ENCODE results near the gene FBXL15.

Gene FBXL15

DNA sequence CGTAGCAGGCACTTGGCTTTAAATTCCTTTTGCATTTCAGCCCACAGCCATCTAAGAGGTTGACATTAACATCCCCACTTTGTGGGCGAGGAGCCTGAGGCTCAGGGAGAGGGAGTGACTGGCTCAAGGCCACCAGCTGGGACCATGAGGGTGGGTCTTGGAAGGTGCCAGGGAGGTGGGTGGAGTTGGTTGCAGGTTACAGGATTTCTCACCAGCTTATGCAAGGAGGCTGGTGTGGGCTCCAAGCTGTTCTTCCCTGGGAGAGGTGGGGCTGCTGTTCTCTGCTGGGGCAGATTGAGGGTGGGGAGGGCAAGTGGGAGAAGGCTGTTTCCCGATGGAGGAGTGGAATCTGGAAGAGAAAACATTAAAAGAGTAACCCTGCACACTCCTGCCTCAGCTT lies 44.8 kb downstream of the FBXL15 start:
- Histone ChIP-seq H3K27me3 (ENCODE audit: insufficient read depth, low read length) (no peaks in the 10 kb centered on the region), H3K79me1 (ENCODE audit: low read length) (peaks cover 6% of the 10 kb centered on the region), H2BK12ac (ENCODE audit: low read length) (no peak overlapping the region), H3K4me2 (ENCODE audit: low read length) (no peak overlapping the region), H3K4me3 (ENCODE audit: low read depth, low read length) (no peak overlapping the region), H3K79me2 (ENCODE audit: control insufficient read depth, insufficient read depth, low read length, poor library complexity) (peaks cover 3% of the 10 kb centered on the region), H3K9ac (ENCODE audit: low read length) (no peak overlapping the region), H3K27ac (ENCODE audit: low read depth, low read length) (no peak overlapping the region), H2BK5ac (ENCODE audit: low read depth, low read length, poor library complexity) (no peak overlapping the region), H3K36me3 (ENCODE audit: control insufficient read depth in 1 of 2, insufficient read depth in 2 of 2, low read length in 2 of 2) (peaks cover 2 to 4% of the 10 kb centered on the region in 2 experiments), H2AK5ac (ENCODE audit: low read length) (no peak overlapping the region), H2AFZ (ENCODE audit: insufficient read depth, low read length, poor library complexity) (no peak overlapping the region), H4K8ac (ENCODE audit: low read depth, low read length) (no peak overlapping the region), H3K4ac (ENCODE audit: low read depth, low read length) (no peak overlapping the region), H2BK120ac (ENCODE audit: insufficient read depth, low read length, poor library complexity) (no peak overlapping the region), H4K12ac (ENCODE audit: low read depth, low read length) (no peak overlapping the region), H3K4me1 (ENCODE audit: control insufficient read depth in 1 of 2, insufficient read depth in 2 of 2, low read length in 2 of 2) (peaks cover 11 to 19% of the 10 kb centered on the region in 2 experiments), H3K18ac (ENCODE audit: low read length) (no peak overlapping the region), H3K23ac (ENCODE audit: low read length) (no peak overlapping the region), H3K9me3 (ENCODE audit: insufficient read depth, low read depth, low read length) (peaks cover 1% of the 10 kb centered on the region), H3K14ac (ENCODE audit: low read length) (no peak overlapping the region), H4K91ac (ENCODE audit: low read depth, low read length) (no peak overlapping the region)
- no peak for DNase-seq
- no CpG with 5 or more reads among the region's 3 CpGs for WGBS (ENCODE audit: extremely low coverage, insufficient coverage, insufficient read length)

DNA sequence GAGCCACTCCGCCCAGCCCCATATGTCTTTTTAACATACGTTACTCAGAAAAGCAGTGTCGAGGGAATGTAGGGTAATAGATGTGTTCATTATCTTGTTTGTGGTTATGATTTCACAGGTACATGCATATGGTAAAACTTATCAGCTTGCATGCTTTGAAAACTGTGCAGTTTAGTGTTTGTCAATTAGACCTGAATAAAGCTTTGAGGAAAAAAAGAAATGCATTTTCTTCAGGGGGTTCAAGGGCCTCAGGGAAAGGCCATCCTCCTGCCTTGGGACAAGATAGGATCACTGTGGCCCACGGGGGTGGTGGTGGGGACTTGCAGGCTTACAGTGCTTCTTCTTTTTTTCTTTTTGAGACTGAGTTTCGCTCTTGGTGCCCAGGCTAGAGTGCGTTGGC lies 46.7 kb downstream of the FBXL15 start:
- Histone ChIP-seq H2BK12ac (ENCODE audit: low read length) (no peak overlapping the region), H3K4me3 (ENCODE audit: low read depth, low read length) (no peak overlapping the region), H3K4me1 (ENCODE audit: control insufficient read depth in 1 of 2, insufficient read depth in 2 of 2, low read length in 2 of 2) (peaks cover 0 to 5% of the 10 kb centered on the region in 2 experiments), H3K36me3 (ENCODE audit: control insufficient read depth in 1 of 2, insufficient read depth in 2 of 2, low read length in 2 of 2) (peaks cover 2 to 7% of the 10 kb centered on the region in 2 experiments), H4K12ac (ENCODE audit: low read depth, low read length) (no peak overlapping the region), H3K18ac (ENCODE audit: low read length) (no peak overlapping the region), H4K91ac (ENCODE audit: low read depth, low read length) (no peak overlapping the region), H3K79me2 (ENCODE audit: control insufficient read depth, insufficient read depth, low read length, poor library complexity) (no peaks in the 10 kb centered on the region), H2BK5ac (ENCODE audit: low read depth, low read length, poor library complexity) (no peak overlapping the region), H3K23ac (ENCODE audit: low read length) (no peak overlapping the region), H3K27ac (ENCODE audit: low read depth, low read length) (no peak overlapping the region), H3K9ac (ENCODE audit: low read length) (no peak overlapping the region), H3K79me1 (ENCODE audit: low read length) (no peaks in the 10 kb centered on the region), H2BK120ac (ENCODE audit: insufficient read depth, low read length, poor library complexity) (no peak overlapping the region), H2AFZ (ENCODE audit: insufficient read depth, low read length, poor library complexity) (no peak overlapping the region), H4K8ac (ENCODE audit: low read depth, low read length) (no peak overlapping the region), H3K4ac (ENCODE audit: low read depth, low read length) (no peak overlapping the region), H3K27me3 (ENCODE audit: insufficient read depth, low read length) (no peaks in the 10 kb centered on the region), H3K4me2 (ENCODE audit: low read length) (no peak overlapping the region), H2AK5ac (ENCODE audit: low read length) (no peak overlapping the region), H3K9me3 (ENCODE audit: insufficient read depth, low read depth, low read length) (no peaks in the 10 kb centered on the region), H3K14ac (ENCODE audit: low read length) (no peak overlapping the region)
- no peak for DNase-seq
- WGBS (ENCODE audit: extremely low coverage, insufficient coverage, insufficient read length), result no CpG with 5 or more reads among the region's 6 CpGs

GRCh38 chr10:102467971-102468438 lies 47.4 kb downstream of the FBXL15 start:
- H3K79me1 ChIP-seq (ENCODE audit: low read length), result no peaks in the 10 kb centered on the region
- H3K4me2 ChIP-seq (ENCODE audit: low read length), result no peak overlapping the region
- H4K8ac ChIP-seq (ENCODE audit: low read depth, low read length), result no peak overlapping the region
- H3K18ac ChIP-seq (ENCODE audit: low read length), result no peak overlapping the region
- WGBS (ENCODE audit: extremely low coverage, insufficient coverage, insufficient read length), result no CpG with 5 or more reads among the region's 6 CpGs
- no peak overlapping the region for H3K23ac ChIP-seq (ENCODE audit: low read length)
- no peak overlapping the region for H3K4ac ChIP-seq (ENCODE audit: low read depth, low read length)
- H2AK5ac ChIP-seq (ENCODE audit: low read length), result no peak overlapping the region
- H3K4me3 ChIP-seq (ENCODE audit: low read depth, low read length), result no peak overlapping the region
- no peak for DNase-seq
- no peak overlapping the region for H4K12ac ChIP-seq (ENCODE audit: low read depth, low read length)
- H3K36me3 ChIP-seq (ENCODE audit: control insufficient read depth in 1 of 2, insufficient read depth in 2 of 2, low read length in 2 of 2), result peaks cover 2 to 7% of the 10 kb centered on the region in 2 experiments
- no peaks in the 10 kb centered on the region for H3K9me3 ChIP-seq (ENCODE audit: insufficient read depth, low read depth, low read length)
- H3K27me3 ChIP-seq (ENCODE audit: insufficient read depth, low read length), result no peaks in the 10 kb centered on the region
- no peak overlapping the region for H2BK120ac ChIP-seq (ENCODE audit: insufficient read depth, low read length, poor library complexity)
- H3K14ac ChIP-seq (ENCODE audit: low read length), result no peak overlapping the region
- no peaks in the 10 kb centered on the region for H3K79me2 ChIP-seq (ENCODE audit: control insufficient read depth, insufficient read depth, low read length, poor library complexity)
- no peak overlapping the region for H3K27ac ChIP-seq (ENCODE audit: low read depth, low read length)
- H2AFZ ChIP-seq (ENCODE audit: insufficient read depth, low read length, poor library complexity), result no peak overlapping the region
- H3K4me1 ChIP-seq (ENCODE audit: control insufficient read depth in 1 of 2, insufficient read depth in 2 of 2, low read length in 2 of 2), result peaks cover 0 to 5% of the 10 kb centered on the region in 2 experiments
- H4K91ac ChIP-seq (ENCODE audit: low read depth, low read length), result no peak overlapping the region
- no peak overlapping the region for H2BK12ac ChIP-seq (ENCODE audit: low read length)
- no peak overlapping the region for H3K9ac ChIP-seq (ENCODE audit: low read length)
- H2BK5ac ChIP-seq (ENCODE audit: low read depth, low read length, poor library complexity), result no peak overlapping the region

DNA sequence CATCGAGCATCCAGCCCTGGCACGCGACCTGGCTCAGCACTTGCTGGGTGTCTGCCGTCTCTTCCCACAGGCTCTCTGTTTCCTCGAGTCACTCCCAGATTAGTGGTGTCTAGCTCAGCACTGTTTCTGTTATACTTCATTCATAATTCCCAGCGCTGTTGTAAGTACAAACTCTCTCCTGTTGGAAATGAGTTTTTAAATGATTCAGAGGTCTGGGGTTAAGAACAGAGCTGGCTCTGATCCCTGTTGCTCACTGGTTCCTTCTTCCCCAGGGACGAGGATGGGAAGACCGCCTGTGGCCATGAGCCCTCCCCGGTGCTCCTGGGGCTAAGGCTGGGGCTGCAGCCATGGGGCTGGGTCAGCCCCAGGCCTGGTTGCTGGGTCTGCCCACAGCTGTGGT lies 48.0 kb downstream of the FBXL15 start:
- no peak overlapping the region for H3K9ac ChIP-seq (ENCODE audit: low read length)
- DNase-seq, result no peak
- WGBS (ENCODE audit: extremely low coverage, insufficient coverage, insufficient read length), result no CpG with 5 or more reads among the region's 9 CpGs

More for the DNA sequence above, 48.0 kb downstream of the FBXL15 start:
- H3K14ac ChIP-seq (ENCODE audit: low read length), result no peak overlapping the region
- no peaks in the 10 kb centered on the region for H3K79me2 ChIP-seq (ENCODE audit: control insufficient read depth, insufficient read depth, low read length, poor library complexity)
- no peak overlapping the region for H2BK12ac ChIP-seq (ENCODE audit: low read length)
- no peak overlapping the region for H3K4me3 ChIP-seq (ENCODE audit: low read depth, low read length)
- no peak overlapping the region for H3K23ac ChIP-seq (ENCODE audit: low read length)
- H4K12ac ChIP-seq (ENCODE audit: low read depth, low read length), result no peak overlapping the region
- no peak overlapping the region for H3K27ac ChIP-seq (ENCODE audit: low read depth, low read length)
- no peak overlapping the region for H3K4me2 ChIP-seq (ENCODE audit: low read length)
- H4K8ac ChIP-seq (ENCODE audit: low read depth, low read length), result no peak overlapping the region
- no peak overlapping the region for H4K91ac ChIP-seq (ENCODE audit: low read depth, low read length)
- no peaks in the 10 kb centered on the region for H3K9me3 ChIP-seq (ENCODE audit: insufficient read depth, low read depth, low read length)
- no peak overlapping the region for H2AK5ac ChIP-seq (ENCODE audit: low read length)
- no peak overlapping the region for H2BK120ac ChIP-seq (ENCODE audit: insufficient read depth, low read length, poor library complexity)
- no peak overlapping the region for H3K18ac ChIP-seq (ENCODE audit: low read length)
- no peak overlapping the region for H2AFZ ChIP-seq (ENCODE audit: insufficient read depth, low read length, poor library complexity)
- no peak overlapping the region for H3K4ac ChIP-seq (ENCODE audit: low read depth, low read length)
- H2BK5ac ChIP-seq (ENCODE audit: low read depth, low read length, poor library complexity), result no peak overlapping the region
- no peaks in the 10 kb centered on the region for H3K79me1 ChIP-seq (ENCODE audit: low read length)
- H3K4me1 ChIP-seq (ENCODE audit: control insufficient read depth in 1 of 2, insufficient read depth in 2 of 2, low read length in 2 of 2), result peaks cover 0 to 1% of the 10 kb centered on the region in 2 experiments
- no peaks in the 10 kb centered on the region for H3K27me3 ChIP-seq (ENCODE audit: insufficient read depth, low read length)
- H3K36me3 ChIP-seq (ENCODE audit: control insufficient read depth in 1 of 2, insufficient read depth in 2 of 2, low read length in 2 of 2), result peaks cover 2 to 7% of the 10 kb centered on the region in 2 experiments

All from trophoblast cell (in vitro differentiated cells and primary cell).